ENCODE data around the gene METTL9.
"Not testable (repeated sequence)": the region's sequence is repeated elsewhere in the genome, so short reads cannot be mapped to it uniquely, and the experiment has no call there.

Gene METTL9

GRCh38 chr16:21664801-21665492 is 65.6 kb downstream of the METTL9 start:
- Mint-ChIP-seq H3K4me1 (ENCODE audit: low read depth) (peaks cover 10% of the 10 kb centered on the region), H3K27ac (no peak overlapping the region), H3K9me3 (no peaks in the 10 kb centered on the region), H3K36me3 (ENCODE audit: low read depth) (no peaks in the 10 kb centered on the region), H3K27me3 (ENCODE audit: low read depth) (peaks cover 33% of the 10 kb centered on the region), H3K4me3 (no peak overlapping the region)

- Mint-ChIP-seq H3K9me3 (no peaks in the 10 kb centered on the region), H3K4me3 (no peak overlapping the region), H3K4me1 (ENCODE audit: low read depth) (peaks cover 1% of the 10 kb centered on the region), H3K27ac (no peak overlapping the region), H3K27me3 (ENCODE audit: low read depth) (peaks cover 42% of the 10 kb centered on the region), H3K36me3 (ENCODE audit: low read depth) (no peaks in the 10 kb centered on the region)
Observed at GRCh38 chr16:21666772-21667171, 67.4 kb downstream of the METTL9 start.

GRCh38 chr16:21667575-21667974 is 68.2 kb downstream of the METTL9 start:
- H3K27me3 Mint-ChIP-seq (ENCODE audit: low read depth) = peaks cover 38% of the 10 kb centered on the region
- H3K4me1 Mint-ChIP-seq (ENCODE audit: low read depth) = peaks cover 1% of the 10 kb centered on the region
- no peaks in the 10 kb centered on the region for H3K9me3 Mint-ChIP-seq
- no peaks in the 10 kb centered on the region for H3K36me3 Mint-ChIP-seq (ENCODE audit: low read depth)
- H3K4me3 Mint-ChIP-seq = no peak overlapping the region
- no peak overlapping the region for H3K27ac Mint-ChIP-seq

DNA sequence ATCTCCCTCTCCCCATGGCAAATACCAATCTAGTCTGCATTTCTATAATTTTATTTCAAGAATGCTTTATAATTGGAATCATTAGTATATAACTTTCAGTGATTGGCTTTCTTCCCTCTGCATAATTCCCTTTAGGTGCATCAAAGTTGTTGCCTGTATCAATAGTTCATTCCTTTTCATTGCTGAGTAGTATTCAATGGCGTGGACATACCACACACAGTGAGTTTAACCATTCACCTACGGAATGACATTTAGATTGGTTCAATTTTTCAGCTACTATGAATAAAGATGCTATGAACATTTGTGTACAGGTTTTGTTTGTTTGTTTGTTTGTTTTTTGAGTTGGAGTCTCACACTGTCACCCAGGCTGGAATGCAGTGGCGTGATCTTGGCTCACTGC is 74.1 kb downstream of the METTL9 start:
- H3K4me3 Mint-ChIP-seq = no peak overlapping the region
- H3K4me1 Mint-ChIP-seq (ENCODE audit: low read depth) = no peaks in the 10 kb centered on the region
- no peak overlapping the region for H3K27ac Mint-ChIP-seq
- H3K36me3 Mint-ChIP-seq (ENCODE audit: low read depth) = no peaks in the 10 kb centered on the region
- peaks cover 4% of the 10 kb centered on the region for H3K9me3 Mint-ChIP-seq
- peaks cover 25% of the 10 kb centered on the region for H3K27me3 Mint-ChIP-seq (ENCODE audit: low read depth)

DNA sequence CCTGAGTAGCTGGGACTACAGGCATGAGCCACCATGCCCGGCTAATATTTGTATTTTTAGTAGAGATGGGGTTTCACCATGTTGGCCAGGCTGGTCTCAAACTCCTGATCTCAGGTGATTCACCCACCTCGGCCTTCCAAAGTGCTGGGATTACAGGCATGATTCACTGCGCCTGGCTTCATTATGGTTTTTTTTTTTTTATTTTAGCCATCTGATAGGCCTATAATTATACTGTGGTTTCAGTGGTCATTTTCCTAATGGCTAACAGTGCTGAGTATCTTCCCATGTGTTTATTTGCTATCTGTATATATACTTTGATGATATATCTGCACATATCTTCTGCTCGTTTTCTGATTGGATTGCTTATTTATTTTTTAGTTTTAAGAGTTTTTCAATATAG is 75.1 kb downstream of the METTL9 start:
- H3K4me3 Mint-ChIP-seq; H3K9me3 Mint-ChIP-seq; H3K27ac Mint-ChIP-seq; H3K4me1 Mint-ChIP-seq (ENCODE audit: low read depth); H3K36me3 Mint-ChIP-seq (ENCODE audit: low read depth): not testable (repeated sequence)
- H3K27me3 Mint-ChIP-seq (ENCODE audit: low read depth) = peaks cover 32% of the 10 kb centered on the region

- not testable (repeated sequence) for H3K4me1 Mint-ChIP-seq (ENCODE audit: low read depth)
Observed at GRCh38 chr16:21680714-21681113, 81.3 kb downstream of the METTL9 start.

DNA sequence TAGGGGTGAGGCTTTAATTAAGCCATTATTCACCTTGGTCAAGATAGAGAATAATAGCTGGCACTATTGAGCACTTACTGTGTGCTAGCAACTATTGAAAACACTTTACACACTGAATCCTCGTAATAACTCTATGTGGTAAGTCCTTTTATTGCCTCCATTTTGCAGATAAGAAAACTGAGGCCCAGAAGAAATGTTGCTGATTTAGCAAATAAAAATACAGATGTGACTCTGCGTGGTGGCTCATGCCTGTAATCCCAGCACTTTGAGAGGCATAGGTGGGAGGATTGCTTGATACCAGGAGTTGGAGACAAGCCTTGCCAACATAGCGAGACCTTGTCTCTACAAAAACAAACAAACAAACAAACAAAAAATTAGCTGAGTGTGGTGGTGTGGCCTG is 83.8 kb downstream of the METTL9 start:
- Mint-ChIP-seq H3K4me3 (no peak overlapping the region), H3K27ac (no peak overlapping the region), H3K27me3 (ENCODE audit: low read depth) (peaks cover 8% of the 10 kb centered on the region), H3K36me3 (ENCODE audit: low read depth) (no peaks in the 10 kb centered on the region), H3K4me1 (ENCODE audit: low read depth) (no peaks in the 10 kb centered on the region), H3K9me3 (no peaks in the 10 kb centered on the region)

More at GRCh38 chr16:21680714-21681113, 81.3 kb downstream of the METTL9 start:
- H3K4me3 Mint-ChIP-seq; H3K9me3 Mint-ChIP-seq; H3K36me3 Mint-ChIP-seq (ENCODE audit: low read depth); H3K27ac Mint-ChIP-seq: not testable (repeated sequence)
- H3K27me3 Mint-ChIP-seq (ENCODE audit: low read depth) = peaks cover 18% of the 10 kb centered on the region

GRCh38 chr16:21684199-21684598 is 84.8 kb downstream of the METTL9 start:
- H3K36me3 Mint-ChIP-seq (ENCODE audit: low read depth) = no peaks in the 10 kb centered on the region
- no peak overlapping the region for H3K4me3 Mint-ChIP-seq
- no peaks in the 10 kb centered on the region for H3K4me1 Mint-ChIP-seq (ENCODE audit: low read depth)
- no peaks in the 10 kb centered on the region for H3K27me3 Mint-ChIP-seq (ENCODE audit: low read depth)
- no peak overlapping the region for H3K27ac Mint-ChIP-seq
- no peaks in the 10 kb centered on the region for H3K9me3 Mint-ChIP-seq

DNA sequence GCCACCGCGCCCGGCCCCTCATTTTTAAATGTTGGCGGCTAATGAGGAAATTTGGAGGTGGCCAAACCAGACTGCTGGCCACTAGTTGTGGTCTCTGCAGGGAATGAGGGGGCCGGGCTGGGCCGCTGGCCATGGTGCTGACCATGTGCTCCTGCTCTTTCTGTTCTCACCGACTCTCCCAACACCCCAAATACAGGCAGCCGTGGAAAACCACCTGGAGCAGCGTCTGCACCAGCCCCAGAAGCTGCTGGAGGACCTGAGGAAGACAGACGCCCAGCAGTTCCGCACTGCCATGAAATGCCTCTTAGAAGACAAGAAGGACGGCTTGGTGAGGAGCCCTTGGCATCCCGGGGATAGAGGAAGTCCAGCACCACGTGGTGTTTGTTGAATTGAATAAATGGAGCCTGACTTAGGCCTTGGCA is 85.7 kb downstream of the METTL9 start:
- Mint-ChIP-seq H3K4me1 (ENCODE audit: low read depth) (no peaks in the 10 kb centered on the region), H3K36me3 (ENCODE audit: low read depth) (no peaks in the 10 kb centered on the region), H3K27me3 (ENCODE audit: low read depth) (no peaks in the 10 kb centered on the region), H3K9me3 (no peaks in the 10 kb centered on the region), H3K4me3 (no peak overlapping the region), H3K27ac (no peak overlapping the region)

DNA sequence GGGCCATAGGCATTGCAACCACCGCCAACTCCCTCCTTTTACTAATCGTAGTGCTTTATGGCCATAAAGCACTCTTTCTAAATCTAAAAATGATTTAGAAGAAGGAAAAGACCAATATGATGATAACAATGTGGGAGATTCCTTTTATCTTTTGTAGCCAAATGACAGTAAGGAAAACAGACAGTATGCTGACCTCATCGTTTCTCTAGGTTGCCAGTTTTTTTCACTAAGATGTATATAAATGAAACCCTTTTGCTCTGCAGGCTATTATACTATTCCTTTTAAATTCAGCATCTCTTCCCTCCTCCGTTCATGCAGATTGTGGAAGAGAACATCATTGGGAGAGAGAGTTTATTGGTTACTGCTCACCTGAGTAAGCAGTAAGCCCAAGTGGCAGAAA is 89.7 kb downstream of the METTL9 start:
- no peak overlapping the region for H3K4me3 Mint-ChIP-seq
- H3K4me1 Mint-ChIP-seq (ENCODE audit: low read depth) = no peaks in the 10 kb centered on the region
- no peaks in the 10 kb centered on the region for H3K9me3 Mint-ChIP-seq
- H3K27ac Mint-ChIP-seq = no peak overlapping the region
- H3K27me3 Mint-ChIP-seq (ENCODE audit: low read depth) = no peaks in the 10 kb centered on the region
- H3K36me3 Mint-ChIP-seq (ENCODE audit: low read depth) = no peaks in the 10 kb centered on the region

- H3K4me1 Mint-ChIP-seq (ENCODE audit: low read depth); H3K9me3 Mint-ChIP-seq; H3K4me3 Mint-ChIP-seq; H3K36me3 Mint-ChIP-seq (ENCODE audit: low read depth); H3K27me3 Mint-ChIP-seq (ENCODE audit: low read depth); H3K27ac Mint-ChIP-seq: not testable (repeated sequence)
Observed at GRCh38 chr16:21690967-21691366, 91.6 kb downstream of the METTL9 start.

- Mint-ChIP-seq H3K4me1 (ENCODE audit: low read depth) (no peaks in the 10 kb centered on the region), H3K4me3 (no peak overlapping the region), H3K36me3 (ENCODE audit: low read depth) (no peaks in the 10 kb centered on the region), H3K9me3 (no peaks in the 10 kb centered on the region), H3K27me3 (ENCODE audit: low read depth) (no peaks in the 10 kb centered on the region), H3K27ac (no peak overlapping the region)
Observed at GRCh38 chr16:21694609-21695008, 95.2 kb downstream of the METTL9 start.

GRCh38 chr16:21697032-21697431 is 97.7 kb downstream of the METTL9 start:
- no peak overlapping the region for H3K27ac Mint-ChIP-seq
- H3K36me3 Mint-ChIP-seq (ENCODE audit: low read depth) = no peaks in the 10 kb centered on the region
- no peaks in the 10 kb centered on the region for H3K9me3 Mint-ChIP-seq
- no peaks in the 10 kb centered on the region for H3K4me1 Mint-ChIP-seq (ENCODE audit: low read depth)
- H3K27me3 Mint-ChIP-seq (ENCODE audit: low read depth) = no peaks in the 10 kb centered on the region
- no peak overlapping the region for H3K4me3 Mint-ChIP-seq

- no peak overlapping the region for H3K4me3 Mint-ChIP-seq
- H3K27ac Mint-ChIP-seq = no peak overlapping the region
- no peaks in the 10 kb centered on the region for H3K36me3 Mint-ChIP-seq (ENCODE audit: low read depth)
- no peaks in the 10 kb centered on the region for H3K9me3 Mint-ChIP-seq
- H3K4me1 Mint-ChIP-seq (ENCODE audit: low read depth) = no peaks in the 10 kb centered on the region
- H3K27me3 Mint-ChIP-seq (ENCODE audit: low read depth) = peaks cover 1% of the 10 kb centered on the region
Observed at GRCh38 chr16:21698169-21699032, 99.0 kb downstream of the METTL9 start.

- Mint-ChIP-seq H3K27me3 (ENCODE audit: low read depth) (peaks cover 4% of the 10 kb centered on the region), H3K4me3 (no peak overlapping the region), H3K36me3 (ENCODE audit: low read depth) (no peaks in the 10 kb centered on the region), H3K9me3 (no peaks in the 10 kb centered on the region), H3K27ac (no peak overlapping the region), H3K4me1 (ENCODE audit: low read depth) (peaks cover 2% of the 10 kb centered on the region)
Observed at GRCh38 chr16:21701271-21701670, 101.9 kb downstream of the METTL9 start.
